OCI-LY3 (cell line): ENCODE data around the gene BICD2.

Source experiments
- EZH2phosphoT487 ChIP-seq: fragments of 200-600 bp; shearing (Covaris generic); IDR thresholded peaks from 2 replicates; pipeline ENCODE4 v1.6.1; 2018; ENCODE audit warnings: antibody characterized with exemption, mixed run types, low read depth
- TF ChIP-seq, protein P1 (sequence below): fragments of 200-600, 300-600 bp; sonication (generic); IDR thresholded peaks from 2 replicates; pipeline ENCODE4 v1.5.1; 2014; ENCODE audit warnings: antibody characterized with exemption, low read length, low read depth

DNA sequence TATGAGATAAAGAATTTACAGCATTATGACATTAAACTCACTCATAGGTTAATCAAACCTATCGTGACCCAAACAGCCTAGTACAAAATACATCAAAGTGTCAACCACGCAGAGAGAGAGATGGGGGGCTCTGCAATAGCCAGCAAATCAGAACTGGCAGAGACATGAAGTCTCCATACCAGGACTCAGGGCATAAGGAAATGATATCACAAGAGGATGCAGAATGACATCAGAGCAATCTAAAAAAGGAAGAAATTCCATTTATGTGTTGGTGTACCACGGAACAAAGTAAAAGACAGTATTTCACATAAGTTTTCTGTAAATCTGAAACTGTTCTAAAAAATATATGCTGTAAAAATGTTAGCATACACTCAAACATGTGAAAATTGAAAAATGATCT lies 24.6 kb downstream of the BICD2 start:
- TF ChIP-seq, protein P1, sequence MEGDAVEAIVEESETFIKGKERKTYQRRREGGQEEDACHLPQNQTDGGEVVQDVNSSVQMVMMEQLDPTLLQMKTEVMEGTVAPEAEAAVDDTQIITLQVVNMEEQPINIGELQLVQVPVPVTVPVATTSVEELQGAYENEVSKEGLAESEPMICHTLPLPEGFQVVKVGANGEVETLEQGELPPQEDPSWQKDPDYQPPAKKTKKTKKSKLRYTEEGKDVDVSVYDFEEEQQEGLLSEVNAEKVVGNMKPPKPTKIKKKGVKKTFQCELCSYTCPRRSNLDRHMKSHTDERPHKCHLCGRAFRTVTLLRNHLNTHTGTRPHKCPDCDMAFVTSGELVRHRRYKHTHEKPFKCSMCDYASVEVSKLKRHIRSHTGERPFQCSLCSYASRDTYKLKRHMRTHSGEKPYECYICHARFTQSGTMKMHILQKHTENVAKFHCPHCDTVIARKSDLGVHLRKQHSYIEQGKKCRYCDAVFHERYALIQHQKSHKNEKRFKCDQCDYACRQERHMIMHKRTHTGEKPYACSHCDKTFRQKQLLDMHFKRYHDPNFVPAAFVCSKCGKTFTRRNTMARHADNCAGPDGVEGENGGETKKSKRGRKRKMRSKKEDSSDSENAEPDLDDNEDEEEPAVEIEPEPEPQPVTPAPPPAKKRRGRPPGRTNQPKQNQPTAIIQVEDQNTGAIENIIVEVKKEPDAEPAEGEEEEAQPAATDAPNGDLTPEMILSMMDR: no peak
- no peak for TF ChIP-seq EZH2phosphoT487
